Caco-2 (cell line): ENCODE measurements around the gene CHKA. TPM values are rescaled to one million over a fixed set of nuclear protein-coding genes. Genes with fewer than 3 reads are reported as not detected.
A peak's percentile ranks its signal among the peaks of the same experiment; 100 is the strongest.

Experiments used
- BruUV-seq: library from RNA; stranded (reverse); fragments of 400-500 nt; replicated peaks from 2 replicates; lab custom pipeline; 2021; lab: Mats Ljungman, UMichigan
- CTCF ChIA-PET: fragments of 300-600 bp; sonication (Branson Sonifier 250); formaldehyde crosslinking; loops from one replicate; lab custom pipeline; 2022; ENCODE audit warnings: antibody characterized with exemption; lab: Charles Lee
- POLR2A ChIA-PET: fragments of 300-600 bp; sonication (Branson Sonifier 250); formaldehyde crosslinking; loops from one replicate; lab custom pipeline; 2022; ENCODE audit warnings: antibody characterized with exemption; lab: Charles Lee
- DNase-seq, 2 experiments: peaks; one replicate each; pipeline versions ENCODE4 v3.0.0 to v3.0.0-alpha.2; 2020 to 2022
- H3K27me3 ChIP-seq: replicated peaks from 2 replicates; pipeline ENCODE4 v1.6.0; 2011; ENCODE audit warnings: low read length; ENCODE audit not compliant: control insufficient read depth, insufficient read depth
- H3K36me3 ChIP-seq: 2 replicates; pipeline ENCODE4 v1.5.1; 2011; ENCODE audit warnings: low read length; ENCODE audit not compliant: control insufficient read depth, insufficient read depth
- H3K4me1 ChIP-seq: fragments of 250-450 bp; sonication (Bioruptor Pico); 2 replicates; pipeline ENCODE4 v1.5.1; 2020; ENCODE audit warnings: mild to moderate bottlenecking
- H3K4me3 ChIP-seq: 2 replicates; pipeline ENCODE4 v1.5.1; 2011; ENCODE audit warnings: low read depth, mild to moderate bottlenecking, control low read depth, low read length
- H3K9me3 ChIP-seq: fragments of 250-450 bp; sonication (Bioruptor Pico); 2 replicates; pipeline ENCODE4 v1.5.1; 2020; ENCODE audit warnings: mild to moderate bottlenecking, moderate library complexity
- H3K27ac Mint-ChIP-seq: one replicate; pipeline ENCODE4 v1.8.0; 2022; ENCODE audit warnings: mixed read lengths; ENCODE audit not compliant: unreplicated experiment
- H3K27me3 Mint-ChIP-seq: one replicate; pipeline ENCODE4 v1.8.0; 2022; ENCODE audit warnings: mixed read lengths; ENCODE audit not compliant: insufficient read depth, unreplicated experiment
- H3K36me3 Mint-ChIP-seq: one replicate; pipeline ENCODE4 v1.8.0; 2022; ENCODE audit warnings: mild to moderate bottlenecking, mixed read lengths; ENCODE audit not compliant: insufficient read depth, unreplicated experiment
- H3K4me1 Mint-ChIP-seq: one replicate; pipeline ENCODE4 v1.8.0; 2022; ENCODE audit warnings: low read depth, mixed read lengths; ENCODE audit not compliant: unreplicated experiment
- H3K4me3 Mint-ChIP-seq: one replicate; pipeline ENCODE4 v1.8.0; 2022; ENCODE audit warnings: mild to moderate bottlenecking, moderate library complexity, mixed read lengths; ENCODE audit not compliant: unreplicated experiment
- H3K9me3 Mint-ChIP-seq: one replicate; pipeline ENCODE4 v1.8.0; 2022; ENCODE audit warnings: mixed read lengths; ENCODE audit not compliant: unreplicated experiment
- CTCF ChIP-seq, 2 experiments: fragments of 200-600 bp in 1 of 2; IDR thresholded peaks; 1 replicate in 1 of 2; 2 replicates in 1 of 2; pipeline versions ENCODE4 v1.5.1 to v1.8.0; 2011 to 2022; ENCODE audit warnings: antibody characterized with exemption in 1 of 2, control low read depth in 1 of 2, inconsistent platforms in 1 of 2, low read depth in 1 of 2, low read length in 1 of 2, mild to moderate bottlenecking in 1 of 2, moderate library complexity in 1 of 2; ENCODE audit not compliant: insufficient read depth in 1 of 2, severe bottlenecking in 1 of 2, unreplicated experiment in 1 of 2
- intact Hi-C: fragments of 100-400 bp; cut with micrococcal nuclease; formaldehyde crosslinking; loops from one replicate; pipeline ENCODE4 v1.10.0; 2022; ENCODE audit not compliant: unreplicated experiment
- total RNA-seq: library from RNA; stranded (reverse); gene quantifications from 2 replicates; pipeline ENCODE4 v1.2.3, GENCODE V29; 2022

The CHKA gene
- total RNA-seq, 1 experiment from 2014 or later: 169 TPM

GRCh38 chr11:68022531-68022930 is 98.7 kb downstream of the CHKA start:
- TF ChIP-seq CTCF (IDR thresholded peaks at IDR 0.05; ENCODE audit: insufficient read depth in 1 of 2, low read depth in 1 of 2, low read length in 1 of 2, severe bottlenecking in 1 of 2, unreplicated experiment in 1 of 2): no peak
- H3K4me1 Mint-ChIP-seq: peaks cover 12% of the 10 kb centered on the region
- no peak overlapping the region for H3K4me3 Mint-ChIP-seq
- H3K27ac Mint-ChIP-seq: no peak overlapping the region
- no peaks in the 10 kb centered on the region for H3K9me3 Mint-ChIP-seq
- Histone ChIP-seq H3K4me1 (peaks cover 4% of the 10 kb centered on the region; the same call in 1 of the 2 replicates), H3K36me3 (no peaks in the 10 kb centered on the region), H3K9me3 (no peaks in the 10 kb centered on the region), H3K27me3 (no peaks in the 10 kb centered on the region), H3K4me3 (no peak overlapping the region)
- BruUV-seq: no TSS peak
- POLR2A ChIA-PET: interaction anchor here (1.6 kb wide), 1 partner anchor 13 kb away, joined by 4 read pairs; the partner anchor contains the start of gene ALDH3B1
- no peaks in the 10 kb centered on the region for H3K36me3 Mint-ChIP-seq
- CTCF ChIA-PET: interaction anchor here (0.6 to 1.6 kb wide), 5 partner anchors 13 to 1133 kb away, joined by 3 to 9 read pairs (median 4); partner anchors contain the start of gene ALDH3B1
- H3K27me3 Mint-ChIP-seq: no peaks in the 10 kb centered on the region
- intact Hi-C loops: no loop called here
- no peak for DNase-seq

GRCh38 chr11:68021167-68021787 is 99.9 kb downstream of the CHKA start:
- CTCF ChIA-PET: interaction anchor here (1.0 to 1.6 kb wide), 4 partner anchors 12 to 65 kb away, joined by 3 to 9 read pairs (median 4); partner anchors contain the start of gene ALDH3B1
- H3K4me3 Mint-ChIP-seq: no peak overlapping the region
- Histone ChIP-seq H3K4me1 (peaks cover 16% of the 10 kb centered on the region), H3K4me3 (no peak overlapping the region), H3K36me3 (no peaks in the 10 kb centered on the region), H3K27me3 (no peaks in the 10 kb centered on the region), H3K9me3 (no peaks in the 10 kb centered on the region)
- POLR2A ChIA-PET: interaction anchor here (1.6 kb wide), 1 partner anchor 11 kb away, joined by 4 read pairs; the partner anchor contains the start of gene ALDH3B1
- H3K9me3 Mint-ChIP-seq: no peaks in the 10 kb centered on the region
- peaks cover 12% of the 10 kb centered on the region for H3K4me1 Mint-ChIP-seq
- TF ChIP-seq CTCF (IDR thresholded peaks at IDR 0.05; ENCODE audit: insufficient read depth in 1 of 2, low read depth in 1 of 2, low read length in 1 of 2, severe bottlenecking in 1 of 2, unreplicated experiment in 1 of 2): peak; percentile 27 to 59
- peak in 1 of 2 experiments; percentile 67 for DNase-seq
- BruUV-seq: no TSS peak
- no peaks in the 10 kb centered on the region for H3K36me3 Mint-ChIP-seq
- H3K27me3 Mint-ChIP-seq: no peaks in the 10 kb centered on the region
- no peak overlapping the region for H3K27ac Mint-ChIP-seq
- intact Hi-C loops: loop anchor here (1.0 kb wide), 1 partner anchor 11 kb away; the partner anchor contains the start of gene ALDH3B1

- peaks cover 16% of the 10 kb centered on the region for H3K4me1 ChIP-seq
- no peaks in the 10 kb centered on the region for H3K9me3 Mint-ChIP-seq
- DNase-seq: peak in 1 of 2 experiments; percentile 57
- BruUV-seq: no TSS peak
- intact Hi-C loops: no loop called here
- POLR2A ChIA-PET: interaction anchor here (0.5 kb wide), 1 partner anchor 126 kb away, joined by 3 read pairs; no protein-coding TSS in a partner anchor
- no peak overlapping the region for H3K4me3 Mint-ChIP-seq
- no peaks in the 10 kb centered on the region for H3K27me3 ChIP-seq
- H3K36me3 Mint-ChIP-seq: no peaks in the 10 kb centered on the region
- peaks cover 12% of the 10 kb centered on the region for H3K4me1 Mint-ChIP-seq
- H3K4me3 ChIP-seq: no peak overlapping the region
- no peaks in the 10 kb centered on the region for H3K36me3 ChIP-seq
- H3K27ac Mint-ChIP-seq: no peak overlapping the region
- no peaks in the 10 kb centered on the region for H3K27me3 Mint-ChIP-seq
- TF ChIP-seq CTCF (IDR thresholded peaks at IDR 0.05; ENCODE audit: insufficient read depth in 1 of 2, low read depth in 1 of 2, low read length in 1 of 2, severe bottlenecking in 1 of 2, unreplicated experiment in 1 of 2): peak; percentile 42
- H3K9me3 ChIP-seq: no peaks in the 10 kb centered on the region
- CTCF ChIA-PET: interaction anchor here (1.5 kb wide), 2 partner anchors 11 to 17 kb away, joined by 3 to 4 read pairs; partner anchors contain the start of gene ALDH3B1
These were observed 100.6 kb downstream of the CHKA start for GRCh38 chr11:68020575-68020974.
